AG08395 (cell line): ENCODE data around the gene L3MBTL3.
"Not testable (repeated sequence)": the region's sequence is repeated elsewhere in the genome, so short reads cannot be mapped to it uniquely, and the experiment has no call there.

ENCODE experiments used
- DNase-seq: peaks from one replicate; pipeline ENCODE4 v3.0.0; 2012; ENCODE audit warnings: mixed read lengths, low spot score

The L3MBTL3 gene

DNA sequence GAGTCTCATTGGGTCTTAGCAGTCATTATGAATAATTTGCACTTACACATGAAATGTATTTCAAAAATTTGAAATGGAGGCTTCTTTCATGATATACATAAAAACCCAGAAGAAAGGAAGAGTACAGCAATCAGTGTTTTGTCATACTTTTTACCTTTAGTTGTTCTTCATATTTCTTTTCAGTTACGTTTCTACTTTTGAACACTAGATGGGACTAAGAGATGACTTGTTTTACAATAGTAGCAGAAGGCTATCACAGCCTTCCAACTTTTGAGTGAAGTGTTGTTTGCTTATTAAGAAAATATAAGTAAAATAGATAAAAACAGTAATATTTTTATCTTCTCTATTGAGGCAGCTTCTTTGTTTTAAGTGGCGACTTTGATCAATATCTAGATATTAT lies 58.1 kb downstream of the L3MBTL3 start:
- no peak for DNase-seq

DNA sequence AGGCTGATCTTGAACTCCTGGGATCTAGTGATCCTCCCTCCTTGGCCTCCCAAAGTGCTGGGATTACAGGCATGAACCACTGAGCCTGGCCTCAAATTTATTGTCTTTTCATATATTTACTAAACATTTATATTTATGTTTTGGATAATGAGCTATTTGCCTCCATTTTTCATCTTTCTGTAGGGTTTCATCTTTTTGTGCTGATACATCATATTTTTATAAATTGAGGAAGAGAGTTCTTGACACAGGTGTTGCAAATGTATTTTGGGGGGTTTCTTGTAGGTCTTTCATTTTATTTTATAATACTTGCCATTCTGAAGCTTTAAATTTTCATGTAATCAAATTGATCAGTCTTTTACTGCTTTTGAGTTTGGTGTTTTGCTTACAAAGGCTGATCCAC lies 72.4 kb downstream of the L3MBTL3 start:
- DNase-seq: no peak

DNA sequence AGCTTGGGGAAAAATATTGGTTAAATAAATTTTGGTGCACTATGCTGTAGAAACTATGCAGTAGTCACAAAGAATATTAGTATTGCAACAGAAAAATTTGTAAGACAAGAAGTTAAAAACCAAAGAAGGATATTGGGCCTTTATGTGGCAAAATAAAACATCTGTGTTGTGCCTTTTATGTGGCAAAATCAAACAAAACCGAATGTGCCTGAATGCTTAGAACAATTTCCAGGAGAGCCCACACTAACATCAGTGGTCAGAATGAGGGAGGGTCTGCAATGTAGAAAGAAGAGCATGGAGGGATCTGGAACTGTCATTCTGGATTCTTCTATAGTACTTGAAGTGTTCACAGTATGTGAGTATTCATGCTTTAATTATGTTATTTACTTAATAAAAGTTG lies 75.2 kb downstream of the L3MBTL3 start:
- DNase-seq: no peak

DNA sequence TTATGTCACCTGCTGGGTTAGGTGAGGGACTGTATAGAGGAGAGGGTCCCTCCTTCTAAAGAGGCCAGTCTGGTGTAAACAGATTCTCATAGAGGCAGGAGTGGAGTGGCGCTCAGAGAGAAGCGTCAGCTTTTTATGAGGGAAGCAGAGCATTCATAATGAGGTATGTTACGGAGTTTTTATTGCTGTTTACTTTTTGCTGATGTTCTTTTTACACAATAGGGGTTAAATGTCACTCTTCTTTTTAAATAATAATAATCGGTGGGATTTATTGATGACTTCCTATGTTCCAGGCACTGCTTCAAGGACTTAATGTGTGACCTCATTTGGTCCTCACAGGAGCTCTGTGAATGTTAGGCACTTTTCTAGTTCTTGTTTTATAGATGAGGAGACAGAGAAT lies 79.9 kb downstream of the L3MBTL3 start:
- DNase-seq: no peak

DNA sequence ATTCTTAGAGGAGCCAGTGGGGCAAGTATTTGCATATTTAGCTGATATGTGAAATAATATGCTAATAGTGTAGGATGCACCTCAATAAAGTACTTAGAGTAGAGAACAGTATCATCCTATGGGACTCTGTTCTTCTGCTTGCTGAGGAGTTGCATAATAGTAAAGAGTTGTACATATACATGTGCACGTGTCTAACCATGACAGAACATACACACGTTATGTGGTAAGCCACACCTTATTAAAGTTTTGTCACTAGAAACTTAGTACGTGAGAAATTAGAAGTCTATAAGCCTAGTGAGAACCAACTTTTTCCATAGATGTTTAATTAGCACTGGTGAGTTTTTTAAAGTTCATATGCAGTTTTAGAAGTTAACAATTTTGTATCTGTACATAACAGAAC lies 80.7 kb downstream of the L3MBTL3 start:
- no peak for DNase-seq

DNA sequence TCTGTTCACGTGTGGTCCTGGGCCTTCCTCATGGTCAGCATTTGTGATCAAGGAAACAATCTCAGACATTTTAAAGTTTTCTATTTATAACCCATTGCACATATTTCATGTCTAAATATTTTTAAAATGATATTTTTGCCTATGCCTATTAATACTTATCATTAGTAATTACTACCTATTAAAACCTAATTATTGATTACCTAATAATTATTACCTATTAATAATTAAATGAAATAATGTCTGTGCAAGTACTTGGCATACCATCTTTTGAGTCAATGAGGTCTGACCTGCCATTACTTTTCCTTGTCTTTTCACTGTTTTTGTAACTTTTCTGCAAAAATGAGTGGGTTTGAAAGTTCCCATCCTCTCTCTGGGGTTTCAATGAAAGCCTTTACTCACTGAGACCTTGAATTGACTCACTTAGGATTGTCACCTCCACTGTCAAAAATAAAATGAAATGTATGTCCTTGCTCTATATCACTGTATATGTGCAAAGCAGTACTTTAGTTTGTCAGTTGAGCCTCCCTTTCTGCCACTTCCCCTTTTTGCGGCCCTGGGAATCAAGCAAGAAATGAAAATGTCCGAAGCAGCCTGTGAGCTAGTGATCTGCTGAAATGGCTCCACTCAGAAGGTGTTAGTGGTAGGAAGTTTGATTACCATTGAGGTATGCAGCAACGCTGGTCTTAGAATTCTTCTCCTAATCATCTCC lies 87.8 kb downstream of the L3MBTL3 start:
- no peak for DNase-seq

DNA sequence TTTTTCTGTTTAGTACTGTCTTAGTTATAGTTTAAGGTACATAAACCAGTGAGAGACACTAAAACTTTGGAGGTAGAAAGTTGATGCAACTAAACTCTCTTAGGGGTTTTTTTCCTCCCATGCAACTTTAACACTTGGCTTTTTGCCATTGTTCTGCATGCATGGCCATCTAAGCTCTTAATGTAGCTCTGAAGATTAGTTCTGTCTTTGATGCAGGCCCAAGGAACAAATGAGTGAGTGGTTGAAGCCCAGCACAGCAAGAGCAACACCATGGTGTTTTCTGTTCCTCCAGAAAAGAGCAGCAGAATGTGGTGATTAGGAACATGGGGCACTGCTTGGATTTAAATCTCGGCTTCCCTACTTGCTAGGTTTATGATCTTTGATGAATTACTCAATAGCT lies 89.3 kb downstream of the L3MBTL3 start:
- DNase-seq: no peak

DNA sequence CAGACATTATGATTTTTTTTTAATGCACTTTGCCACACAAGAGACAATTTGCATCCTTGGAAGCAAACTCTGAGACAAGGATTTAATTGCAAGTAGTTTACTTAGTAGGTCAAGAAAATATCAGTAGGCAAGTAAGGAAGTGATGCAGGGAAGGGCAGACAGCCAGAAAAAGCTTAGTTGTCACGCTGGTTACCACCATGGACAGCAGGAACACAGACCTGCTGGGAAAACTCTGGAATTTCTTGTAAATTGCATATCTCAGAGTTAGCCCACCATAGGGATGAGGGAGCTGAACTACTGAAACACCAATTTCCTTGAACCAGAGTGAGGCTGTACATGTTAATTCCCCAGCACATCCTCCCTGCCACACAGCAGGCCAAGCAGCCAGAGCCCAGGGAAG lies 92.7 kb downstream of the L3MBTL3 start:
- no peak for DNase-seq

DNA sequence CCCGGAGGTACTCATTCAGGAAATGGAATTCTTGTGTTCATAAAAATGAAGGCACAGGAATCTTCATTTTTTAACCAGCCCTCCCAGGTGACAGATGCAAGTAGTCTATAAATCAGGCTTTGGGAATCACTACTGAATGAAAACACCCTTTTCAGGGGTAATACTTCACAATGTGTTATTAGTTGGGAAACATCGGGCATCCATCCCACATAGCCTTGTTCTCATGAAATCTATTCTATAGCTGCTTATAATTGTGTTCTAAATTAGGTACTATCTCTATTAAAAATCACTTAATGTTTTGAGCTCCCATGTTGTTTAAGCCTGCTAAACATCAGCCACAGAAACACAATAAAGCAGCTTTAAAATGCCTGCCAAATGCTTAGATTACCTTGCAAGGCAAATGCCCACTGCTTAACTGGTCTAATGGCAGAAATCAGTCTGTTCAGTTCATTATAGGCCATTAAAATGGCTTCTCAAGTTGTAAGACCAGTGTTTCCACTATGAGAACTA lies 94.9 kb downstream of the L3MBTL3 start:
- DNase-seq: no peak

DNA sequence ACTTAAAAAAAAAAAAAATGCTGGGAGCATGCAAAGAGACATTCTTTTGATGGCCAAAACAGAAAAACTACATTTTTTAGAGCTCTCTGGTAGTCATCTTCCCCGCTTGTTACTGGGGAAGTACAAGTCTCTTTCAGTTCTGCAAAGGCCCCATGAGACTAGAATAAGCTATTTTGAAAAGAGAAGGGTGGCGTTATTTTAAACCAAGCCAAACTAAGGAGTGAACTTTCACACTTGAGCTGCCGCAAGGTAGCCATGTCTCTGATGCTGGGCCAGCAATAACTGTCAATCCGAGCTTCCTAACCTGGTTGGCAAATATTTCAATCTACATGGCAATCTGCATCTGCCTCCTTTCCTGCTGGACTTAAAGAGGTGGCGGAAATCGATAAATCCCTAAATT lies 96.7 kb downstream of the L3MBTL3 start:
- no peak for DNase-seq

DNA sequence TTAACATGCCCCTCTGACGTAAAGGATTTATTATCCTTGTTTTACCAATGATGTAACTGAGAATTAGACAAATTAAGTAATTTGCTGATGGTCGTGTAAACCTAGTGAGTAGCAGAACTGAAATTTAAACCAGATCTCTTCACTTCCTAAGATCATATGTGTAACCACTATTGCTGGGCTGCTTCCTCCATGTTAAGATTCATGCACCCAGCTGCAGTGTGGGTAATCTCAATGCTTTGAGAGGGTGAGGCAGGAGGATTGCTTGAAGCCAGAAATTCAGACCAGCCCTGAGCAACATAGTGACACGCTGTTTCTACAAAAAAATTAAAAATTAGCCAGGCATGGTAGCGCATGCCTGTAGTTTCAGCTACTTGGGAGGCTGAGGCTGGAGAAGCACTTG lies 97.9 kb downstream of the L3MBTL3 start:
- DNase-seq: no peak

DNA sequence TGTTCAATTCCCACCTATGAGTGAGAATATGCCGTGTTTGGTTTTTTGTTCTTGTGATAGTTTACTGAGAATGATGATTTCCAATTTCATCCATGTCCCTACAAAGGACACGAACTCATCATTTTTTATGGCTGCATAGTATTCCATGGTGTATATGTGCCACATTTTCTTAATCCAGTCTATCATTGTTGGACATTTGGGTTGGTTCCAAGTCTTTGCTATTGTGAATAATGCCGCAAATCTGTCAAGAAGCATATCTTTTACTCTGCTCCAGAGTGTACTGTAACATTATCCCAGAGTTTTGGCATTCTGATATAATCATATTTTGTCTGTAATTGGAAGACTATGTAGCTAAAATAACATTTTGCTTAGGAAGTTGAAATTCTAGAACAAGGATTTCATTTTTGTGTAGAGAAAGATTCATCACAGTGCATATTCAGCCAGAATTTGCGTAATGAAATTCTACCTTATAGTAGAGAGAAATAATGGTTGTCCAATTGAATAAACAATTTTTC lies 98.9 kb downstream of the L3MBTL3 start:
- not testable (repeated sequence) for DNase-seq

DNA sequence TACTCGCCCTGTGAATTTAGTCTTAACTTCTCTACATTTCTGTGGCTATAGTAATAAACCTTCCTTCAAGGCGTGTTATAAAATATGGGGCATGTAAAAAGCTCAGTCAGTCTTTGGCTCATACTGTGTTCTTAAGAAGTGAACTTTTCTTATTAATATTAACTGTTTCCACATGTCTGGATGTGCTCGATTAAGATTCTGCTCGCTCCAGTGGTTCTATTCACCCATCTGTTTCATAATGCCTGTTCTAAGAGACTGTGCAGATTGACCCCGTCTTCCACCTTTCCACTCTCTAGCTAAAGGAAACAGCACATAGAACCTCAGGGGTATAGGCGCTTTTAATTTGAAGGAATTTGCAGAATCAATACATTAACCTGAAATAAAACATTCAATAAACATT lies 99.9 kb downstream of the L3MBTL3 start:
- no peak for DNase-seq

DNA sequence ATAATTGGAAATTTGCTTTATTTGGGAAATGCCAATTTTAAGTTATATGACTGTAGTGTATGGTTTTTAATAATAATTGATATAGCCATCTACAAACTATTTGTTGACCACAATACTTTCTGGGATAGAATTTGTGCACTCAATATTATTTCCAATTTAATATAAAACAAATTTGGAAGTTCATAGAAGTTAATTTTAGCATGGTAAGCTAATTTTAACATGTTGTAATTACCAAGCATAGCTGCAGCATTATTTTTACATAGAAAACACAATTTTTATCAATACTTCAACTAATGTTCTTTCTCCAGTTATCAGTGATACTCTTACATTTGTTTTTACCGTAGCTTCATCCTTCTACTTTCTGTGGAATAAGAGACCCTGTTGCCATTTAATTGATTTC lies 100.8 kb downstream of the L3MBTL3 start:
- no peak for DNase-seq

DNA sequence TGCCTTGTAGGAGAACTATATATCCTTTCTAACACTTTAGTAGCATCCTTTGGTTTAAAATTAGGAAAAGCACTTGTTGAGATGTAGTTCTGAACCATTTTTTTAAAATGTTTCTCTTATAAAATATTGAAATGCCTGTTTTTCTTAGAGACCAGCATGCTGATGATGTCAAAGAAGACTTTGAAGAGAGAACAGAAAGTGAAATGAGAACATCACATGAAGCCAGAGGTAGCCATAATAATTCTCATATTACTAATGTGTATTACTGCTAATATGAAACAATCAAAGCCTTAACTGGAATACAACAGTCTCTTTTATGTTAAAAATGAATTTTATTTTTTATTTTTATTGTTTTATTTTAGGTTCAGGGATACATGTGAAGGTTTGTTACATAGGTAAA lies 102.3 kb downstream of the L3MBTL3 start:
- DNase-seq: no peak

DNA sequence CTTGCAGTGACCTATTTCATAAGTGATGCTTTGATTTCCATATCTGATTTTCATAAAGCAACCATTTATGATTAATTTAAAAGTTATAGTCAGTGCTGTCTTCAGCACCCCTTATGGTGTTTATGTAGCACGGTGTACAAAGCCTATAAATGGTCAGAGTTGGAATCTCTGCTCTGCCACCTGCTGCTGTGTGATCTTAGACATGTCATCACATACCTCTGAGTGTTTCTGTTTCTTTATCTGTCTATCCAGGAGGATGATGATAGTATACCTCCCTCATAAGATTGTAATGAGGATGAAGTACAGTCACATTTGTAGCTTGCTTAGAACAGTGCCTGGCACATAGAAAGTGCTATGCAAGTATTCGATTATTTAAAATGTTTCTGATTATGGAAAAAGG lies 103.9 kb downstream of the L3MBTL3 start:
- DNase-seq: no peak

DNA sequence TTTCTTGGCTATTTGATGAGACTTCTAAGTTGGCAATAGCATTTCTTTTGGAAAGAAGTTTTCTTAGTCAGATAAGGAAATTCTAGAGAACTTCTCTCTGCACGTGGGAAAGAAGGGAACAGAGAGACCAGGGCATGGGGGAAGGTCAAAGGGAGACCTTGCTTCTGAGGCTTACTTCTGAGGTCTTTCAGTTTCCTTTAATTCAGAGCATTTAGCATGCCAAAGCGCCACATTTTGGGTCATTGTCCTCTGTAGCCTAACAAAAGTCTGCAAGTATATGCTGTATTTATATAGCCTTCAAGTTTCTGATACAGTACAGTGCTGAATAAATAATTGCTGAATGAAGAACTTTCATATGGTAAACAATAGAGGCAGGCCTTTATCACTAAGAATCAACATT lies 108.8 kb downstream of the L3MBTL3 start:
- no peak for DNase-seq

DNA sequence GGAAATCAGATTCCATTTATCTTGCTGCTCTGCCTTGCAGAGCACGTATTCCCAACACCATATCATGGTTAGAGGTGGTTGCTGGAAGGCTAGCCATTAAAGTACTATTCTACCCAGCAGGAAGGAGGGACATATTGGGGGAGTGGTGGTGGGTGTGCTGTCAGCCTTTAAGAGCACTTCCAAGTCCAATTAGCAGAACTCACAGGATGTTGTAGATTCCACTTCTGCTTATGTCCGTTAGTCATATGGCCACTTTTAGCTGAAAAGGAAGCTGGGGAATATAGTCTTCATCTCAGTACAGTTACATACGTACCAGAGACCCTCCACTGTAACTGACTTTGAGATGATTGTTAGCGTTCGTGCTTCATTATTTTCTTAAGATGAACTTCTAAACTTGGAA lies 109.9 kb downstream of the L3MBTL3 start:
- no peak for DNase-seq

DNA sequence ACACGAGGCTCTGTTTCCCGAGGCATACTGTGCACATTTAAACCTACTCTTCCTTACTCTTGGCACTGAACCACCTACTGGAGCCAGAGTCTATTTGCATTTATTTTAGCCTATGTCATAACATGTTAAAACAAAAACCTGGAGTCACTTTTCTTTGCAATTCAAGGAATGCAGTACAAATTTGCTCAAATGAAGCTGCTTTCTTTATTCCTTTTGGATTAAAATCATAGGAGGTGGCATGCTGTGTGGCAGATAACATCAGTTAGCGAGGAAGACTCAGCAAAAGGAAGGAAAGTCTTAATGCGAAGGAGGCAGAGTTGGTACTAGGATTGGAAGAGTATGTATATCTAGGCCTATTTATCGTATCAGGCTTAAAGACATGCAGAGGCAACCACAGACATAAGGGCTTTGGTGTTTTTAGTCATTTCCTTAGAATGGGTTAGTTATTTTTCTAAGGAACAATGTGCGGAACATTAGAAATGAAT lies 111.4 kb downstream of the L3MBTL3 start:
- no peak for DNase-seq

DNA sequence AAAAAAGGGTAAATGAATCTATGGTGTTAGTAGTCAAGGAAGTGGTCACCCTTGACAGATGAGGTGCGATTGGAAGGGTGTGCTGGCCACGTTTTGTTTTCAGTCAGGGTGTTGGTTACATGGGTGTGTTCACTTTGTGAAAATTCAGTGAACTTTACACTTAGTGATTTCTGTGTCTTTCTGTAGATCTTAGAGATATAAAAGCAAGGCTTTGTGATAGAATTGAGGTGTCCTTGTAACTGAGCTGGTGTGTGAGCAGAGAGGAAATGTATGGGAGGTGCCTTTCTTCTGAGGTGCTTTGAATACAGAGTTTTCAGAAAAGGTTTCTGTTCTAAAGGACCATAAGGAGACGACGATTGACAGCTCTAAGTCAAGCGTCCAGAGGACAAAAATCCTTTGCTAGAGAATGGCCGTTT lies 113.9 kb downstream of the L3MBTL3 start:
- DNase-seq: no peak

DNA sequence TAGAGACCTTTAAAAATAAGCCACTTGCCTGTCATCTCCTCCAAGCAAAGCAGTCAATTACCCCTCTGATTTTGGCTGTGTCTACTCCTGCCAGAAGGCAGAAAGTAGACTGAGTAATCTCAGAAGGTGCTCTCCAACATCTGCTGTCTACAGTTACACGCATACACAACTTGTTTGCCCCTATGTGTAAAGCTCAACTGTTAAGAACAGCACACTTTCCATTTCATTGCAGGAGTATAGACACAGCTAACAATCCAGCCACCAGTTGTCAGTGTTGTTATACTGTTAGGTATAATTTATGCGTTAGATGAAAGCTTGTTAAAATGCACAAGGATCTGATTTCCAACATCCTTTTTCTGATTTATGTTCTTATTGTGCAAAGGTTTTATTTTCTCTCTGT lies 116.2 kb downstream of the L3MBTL3 start:
- DNase-seq: no peak

DNA sequence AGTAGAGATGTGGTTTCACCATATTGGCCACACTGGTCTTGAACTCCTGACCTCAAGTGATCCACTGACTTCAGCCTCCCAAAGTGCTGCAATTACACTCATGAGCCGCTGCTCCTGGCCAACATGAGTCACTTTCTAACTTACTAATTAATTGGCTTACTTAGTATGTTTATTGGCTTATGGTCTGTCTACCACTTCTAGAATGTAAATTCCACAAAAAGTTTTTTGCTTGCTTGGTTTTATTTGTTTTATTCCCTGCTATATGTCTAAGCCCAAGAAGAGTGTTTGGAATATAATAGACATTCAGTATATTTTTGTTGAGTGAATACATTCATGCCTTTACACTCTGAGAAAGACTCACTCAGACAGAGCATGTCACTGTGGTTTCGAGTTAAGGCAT lies 118.4 kb downstream of the L3MBTL3 start:
- DNase-seq: no peak

DNA sequence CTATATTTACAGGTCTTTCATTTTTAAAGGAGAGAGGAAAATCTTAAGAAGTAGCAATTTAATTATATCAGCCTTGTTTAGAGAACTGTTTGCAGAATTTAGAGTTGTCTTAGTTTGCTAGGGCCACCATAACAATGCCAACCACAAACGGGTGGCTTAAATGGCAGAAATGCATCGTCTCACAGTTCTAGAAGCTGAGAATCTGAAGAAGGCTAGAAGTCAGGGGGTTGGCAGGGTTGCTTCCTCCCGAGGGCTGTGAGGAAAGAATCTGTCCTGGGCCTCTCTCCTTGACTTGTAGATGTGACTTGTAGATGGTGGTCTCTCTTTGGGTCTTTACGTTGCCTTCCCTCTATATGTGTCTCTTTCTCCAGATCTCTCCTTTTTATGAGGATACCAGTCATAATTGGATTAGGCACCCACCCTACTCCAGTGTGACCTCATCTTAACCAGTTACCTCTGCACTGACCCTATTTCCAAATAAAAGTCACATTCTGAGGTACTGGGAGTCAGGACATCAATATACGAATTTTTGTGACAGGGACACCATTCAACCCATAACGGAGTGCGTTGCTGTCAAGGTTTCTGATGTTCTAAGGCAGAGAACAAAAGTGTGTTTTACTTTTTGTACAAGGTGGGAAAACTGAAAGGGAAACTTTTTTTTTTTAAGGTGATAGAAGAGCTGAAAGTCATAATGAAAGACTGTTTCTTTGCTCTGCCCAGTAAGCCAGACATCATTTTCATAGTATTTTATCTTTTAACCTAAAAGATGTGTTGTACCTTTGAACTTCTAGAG lies 119.9 kb downstream of the L3MBTL3 start:
- DNase-seq: no peak
